OCI-LY7 (cell line): ENCODE measurements around the gene HPN. TPM values are rescaled to one million over a fixed set of nuclear protein-coding genes. Genes with fewer than 3 reads are reported as not detected.

Source experiments
- BruUV-seq: library from RNA; stranded (reverse); fragments of 400-500 nt; replicated peaks from 2 replicates; lab custom pipeline; 2021; lab: Mats Ljungman, UMichigan
- CTCF ChIA-PET: fragments of 300-600 bp; sonication (Branson Sonifier 250); formaldehyde crosslinking; loops from one replicate; lab custom pipeline; 2022; ENCODE audit warnings: antibody characterized with exemption; ENCODE audit not compliant: unreplicated experiment; lab: Charles Lee
- POLR2A ChIA-PET: fragments of 300-600 bp; sonication (Branson Sonifier 250); formaldehyde crosslinking; loops from one replicate; lab custom pipeline; 2022; ENCODE audit warnings: antibody characterized with exemption; lab: Charles Lee
- DNase-seq: peaks from one replicate; pipeline ENCODE4 v3.0.0-alpha.2; 2015; ENCODE audit warnings: low spot score
- H2AFZ ChIP-seq: fragments of 200-600 bp; sonication (generic), shearing (Covaris generic); 2 replicates; pipeline ENCODE4 v1.6.1; 2014; ENCODE audit warnings: mild to moderate bottlenecking, antibody characterized with exemption, low read length, moderate library complexity
- H3K27ac ChIP-seq: fragments of 200-600 bp; sonication (generic); 2 replicates; pipeline ENCODE4 v1.5.1; 2014; ENCODE audit warnings: mixed run types, low read depth, mild to moderate bottlenecking, moderate library complexity, low read length, inconsistent platforms; ENCODE audit not compliant: poor library complexity, severe bottlenecking
- H3K36me3 ChIP-seq: fragments of 200-600 bp; sonication (generic); 2 replicates; pipeline ENCODE4 v1.6.1; 2014; ENCODE audit warnings: mild to moderate bottlenecking, antibody characterized with exemption, low read length, moderate library complexity, mixed read lengths; ENCODE audit not compliant: insufficient read depth
- H3K4me1 ChIP-seq: fragments of 200-600 bp; sonication (generic); 2 replicates; pipeline ENCODE4 v1.5.1; 2014; ENCODE audit warnings: mild to moderate bottlenecking, low read length; ENCODE audit not compliant: insufficient read depth, poor library complexity, severe bottlenecking
- H3K4me2 ChIP-seq: fragments of 200-600 bp; sonication (generic); 2 replicates; pipeline ENCODE4 v1.6.1; 2014; ENCODE audit warnings: mild to moderate bottlenecking, low read length
- H3K4me3 ChIP-seq: fragments of 200-600 bp; sonication (generic); 2 replicates; pipeline ENCODE4 v1.5.1; 2014; ENCODE audit warnings: mild to moderate bottlenecking, low read depth, low read length; ENCODE audit not compliant: poor library complexity, severe bottlenecking
- H3K79me2 ChIP-seq: fragments of 200-600 bp; sonication (generic); 2 replicates; pipeline ENCODE4 v1.6.1; 2016; ENCODE audit warnings: low read depth, mild to moderate bottlenecking, low read length, moderate library complexity, mixed read lengths; ENCODE audit not compliant: insufficient read depth
- H3K9me2 ChIP-seq: fragments of 200-600 bp; sonication (generic); 2 replicates; pipeline ENCODE4 v1.6.1; 2016; ENCODE audit warnings: mild to moderate bottlenecking, low read length, mixed read lengths; ENCODE audit not compliant: insufficient read depth
- H3K9me3 ChIP-seq: fragments of 200-600 bp; sonication (generic); 2 replicates; pipeline ENCODE4 v1.6.1; 2014; ENCODE audit warnings: mild to moderate bottlenecking, mixed run types, low read length, mixed read lengths
- H4K20me1 ChIP-seq: fragments of 200-600 bp; sonication (generic); 2 replicates; pipeline ENCODE4 v1.6.1; 2014; ENCODE audit warnings: mild to moderate bottlenecking, antibody characterized with exemption, low read length, moderate library complexity, mixed read lengths; ENCODE audit not compliant: insufficient read depth
- EZH2phosphoT487 ChIP-seq: fragments of 200-600 bp; sonication (generic); IDR thresholded peaks from 2 replicates; pipeline ENCODE4 v1.6.1; 2018; ENCODE audit warnings: low read depth, borderline replicate concordance, mild to moderate bottlenecking, mixed run types, antibody characterized with exemption, low read length, moderate library complexity, mixed read lengths
- intact Hi-C: fragments of 100-400 bp; cut with micrococcal nuclease; formaldehyde crosslinking; loops from one replicate; pipeline ENCODE4 v1.10.0; 2022; ENCODE audit not compliant: unreplicated experiment
- total RNA-seq, 2 experiments: library from RNA; depleted of rRNA in 1 of 2; stranded (reverse); fragments of >200 nt in 1 of 2; shearing (Covaris generic) in 1 of 2; gene quantifications; 2 replicates each; pipeline ENCODE4 v1.2.3, GENCODE V29; 2014 to 2022
- TF ChIP-seq, protein P1 (sequence below): fragments of 200-600 bp; sonication (generic); conservative IDR thresholded peaks from 2 replicates; pipeline ENCODE4 v1.5.1; 2014; ENCODE audit warnings: mild to moderate bottlenecking, antibody characterized with exemption, low read length, moderate library complexity, mixed read lengths

HPN gene
- total RNA-seq, 2 experiments from 2014 or later: 0.17 to 0.19 TPM

GRCh38 chr19:35076026-35076370 is 34.5 kb downstream of the HPN start:
- Histone ChIP-seq H3K4me3 (no peak overlapping the region), H3K4me2 (no peak overlapping the region), H3K9me3 (no peaks in the 10 kb centered on the region), H2AFZ (no peak overlapping the region), H3K9me2 (no peaks in the 10 kb centered on the region), H3K36me3 (no peaks in the 10 kb centered on the region), H3K27ac (no peak overlapping the region), H3K4me1 (peaks cover 6% of the 10 kb centered on the region), H3K79me2 (no peaks in the 10 kb centered on the region), H4K20me1 (no peaks in the 10 kb centered on the region)
- DNase-seq: no peak
- CTCF ChIA-PET: no interaction called here
- intact Hi-C loops: no loop called here
- no peak for TF ChIP-seq EZH2phosphoT487
- TF ChIP-seq, protein P1, sequence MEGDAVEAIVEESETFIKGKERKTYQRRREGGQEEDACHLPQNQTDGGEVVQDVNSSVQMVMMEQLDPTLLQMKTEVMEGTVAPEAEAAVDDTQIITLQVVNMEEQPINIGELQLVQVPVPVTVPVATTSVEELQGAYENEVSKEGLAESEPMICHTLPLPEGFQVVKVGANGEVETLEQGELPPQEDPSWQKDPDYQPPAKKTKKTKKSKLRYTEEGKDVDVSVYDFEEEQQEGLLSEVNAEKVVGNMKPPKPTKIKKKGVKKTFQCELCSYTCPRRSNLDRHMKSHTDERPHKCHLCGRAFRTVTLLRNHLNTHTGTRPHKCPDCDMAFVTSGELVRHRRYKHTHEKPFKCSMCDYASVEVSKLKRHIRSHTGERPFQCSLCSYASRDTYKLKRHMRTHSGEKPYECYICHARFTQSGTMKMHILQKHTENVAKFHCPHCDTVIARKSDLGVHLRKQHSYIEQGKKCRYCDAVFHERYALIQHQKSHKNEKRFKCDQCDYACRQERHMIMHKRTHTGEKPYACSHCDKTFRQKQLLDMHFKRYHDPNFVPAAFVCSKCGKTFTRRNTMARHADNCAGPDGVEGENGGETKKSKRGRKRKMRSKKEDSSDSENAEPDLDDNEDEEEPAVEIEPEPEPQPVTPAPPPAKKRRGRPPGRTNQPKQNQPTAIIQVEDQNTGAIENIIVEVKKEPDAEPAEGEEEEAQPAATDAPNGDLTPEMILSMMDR: no peak
- POLR2A ChIA-PET: no interaction called here
- no TSS peak for BruUV-seq

DNA sequence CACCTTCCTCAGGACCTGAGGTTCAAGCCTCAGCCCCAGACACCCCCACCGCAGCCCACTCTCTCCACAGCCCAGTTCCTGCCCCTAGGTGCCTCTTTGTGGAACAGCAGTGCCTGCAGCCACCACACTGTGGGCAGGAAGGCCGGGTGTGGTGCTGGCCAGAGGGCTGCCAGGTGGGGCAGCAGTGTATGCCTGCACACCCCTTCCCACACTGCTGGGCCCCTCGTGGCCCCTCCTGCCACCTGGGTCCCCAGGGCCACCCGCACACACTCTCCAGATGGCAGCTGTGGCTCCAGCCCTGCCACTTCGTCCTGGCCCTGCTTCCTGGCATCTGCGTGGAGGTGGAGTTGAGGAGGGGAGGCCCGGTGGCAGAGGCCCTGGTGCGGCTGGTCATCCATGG is 35.1 kb downstream of the HPN start:
- ChIA-PET CTCF (no interaction called here), POLR2A (no interaction called here)
- Histone ChIP-seq H3K9me3 (no peaks in the 10 kb centered on the region), H3K27ac (no peak overlapping the region), H4K20me1 (no peaks in the 10 kb centered on the region), H3K4me2 (no peak overlapping the region), H3K36me3 (no peaks in the 10 kb centered on the region), H3K9me2 (no peaks in the 10 kb centered on the region), H3K4me3 (no peak overlapping the region), H3K79me2 (no peaks in the 10 kb centered on the region), H2AFZ (no peak overlapping the region), H3K4me1 (peaks cover 11% of the 10 kb centered on the region)
- intact Hi-C loops: no loop called here
- DNase-seq: peak; percentile 22
- TF ChIP-seq, protein P1: no peak
- no peak for TF ChIP-seq EZH2phosphoT487
- no TSS peak for BruUV-seq

DNA sequence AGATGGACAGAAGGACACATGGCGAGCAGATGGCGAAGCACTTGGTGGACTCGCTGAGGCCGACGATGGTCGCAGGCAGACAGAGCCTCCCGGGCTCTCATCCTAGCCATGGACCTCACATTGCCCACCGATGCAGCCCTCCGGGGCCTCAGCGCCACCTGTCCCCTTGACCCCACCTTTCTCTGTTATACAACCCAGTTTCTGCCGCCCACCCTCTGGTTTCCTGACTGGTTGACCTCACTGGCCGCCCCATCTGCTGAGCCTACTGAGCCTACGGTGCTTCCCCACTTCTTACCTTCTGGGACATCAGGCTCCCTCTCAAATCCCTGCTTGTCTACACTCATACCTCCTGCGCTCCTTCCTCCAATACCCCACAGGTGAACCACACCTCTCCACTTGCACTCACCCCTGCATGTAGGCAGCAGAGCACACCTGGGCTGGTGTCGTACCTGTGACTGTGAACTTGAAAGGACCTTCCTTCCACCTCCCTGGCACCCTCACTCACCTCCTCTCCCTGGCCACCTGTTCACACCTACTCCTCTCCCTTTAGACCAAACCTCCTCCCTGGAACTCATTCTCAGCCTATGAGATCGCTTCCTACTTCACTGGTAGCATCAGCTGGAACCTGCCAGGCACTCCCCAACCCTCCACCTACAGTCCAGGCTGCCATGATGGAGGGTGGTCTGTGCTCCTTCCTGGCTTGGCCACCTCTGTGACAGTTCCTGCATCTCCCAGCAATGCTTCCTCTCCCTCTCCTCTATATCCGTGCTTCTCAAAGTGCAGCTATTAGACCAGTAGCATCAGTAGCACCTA is 36.1 kb downstream of the HPN start:
- POLR2A ChIA-PET: no interaction called here
- no peak for TF ChIP-seq EZH2phosphoT487
- TF ChIP-seq, protein P1: no peak
- no peaks in the 10 kb centered on the region for H3K9me2 ChIP-seq
- H3K4me2 ChIP-seq: no peak overlapping the region
- no peak overlapping the region for H2AFZ ChIP-seq
- CTCF ChIA-PET: no interaction called here
- no peak for DNase-seq
- H3K79me2 ChIP-seq: no peaks in the 10 kb centered on the region
- H3K27ac ChIP-seq: no peak overlapping the region
- H3K9me3 ChIP-seq: no peaks in the 10 kb centered on the region
- BruUV-seq: no TSS peak
- no peaks in the 10 kb centered on the region for H4K20me1 ChIP-seq
- intact Hi-C loops: no loop called here
- no peak overlapping the region for H3K4me3 ChIP-seq
- peaks cover 13% of the 10 kb centered on the region for H3K4me1 ChIP-seq
- no peaks in the 10 kb centered on the region for H3K36me3 ChIP-seq
